K562 (cell line): ENCODE measurements around the gene NME8. TPM values are rescaled to one million over a fixed set of nuclear protein-coding genes. Genes with fewer than 3 reads are reported as not detected.

Experiments used
- CHD7 ChIP-seq: fragments of 200-600 bp; sonication (generic); IDR thresholded peaks from one replicate; pipeline ENCODE4 v1.6.1; 2012; ENCODE audit warnings: mild to moderate bottlenecking, low read depth, low read length, inconsistent platforms
- E2F3 ChIP-seq: fragments of 250-450 bp; sonication (Bioruptor Pico); IDR thresholded peaks from 2 replicates; pipeline ENCODE4 v1.4.0; 2020; ENCODE audit warnings: mild to moderate bottlenecking
- ELK3 ChIP-seq: fragments of 450-650 bp; formaldehyde crosslinking; IDR thresholded peaks from 2 replicates; pipeline ENCODE4 v1.4.0; 2020; ENCODE audit warnings: mild to moderate bottlenecking
- HSF4 ChIP-seq: fragments of 250-450 bp; sonication (Bioruptor Pico); IDR thresholded peaks from 2 replicates; pipeline ENCODE4 v2.1.2; 2022; ENCODE audit warnings: mild to moderate bottlenecking, moderate library complexity, borderline replicate concordance
- MCM2 ChIP-seq: fragments of 450-650 bp; IDR thresholded peaks from 2 replicates; pipeline ENCODE4 v1.6.1; 2017; ENCODE audit warnings: low read depth, mild to moderate bottlenecking
- SNAPC5 ChIP-seq: fragments of 250-450 bp; sonication (Bioruptor Pico); IDR thresholded peaks from 2 replicates; pipeline ENCODE4 v1.8.0; 2021; ENCODE audit warnings: moderate library complexity, mild to moderate bottlenecking, inconsistent platforms
- SNRNP70 ChIP-seq: fragments of 200-400 bp; formaldehyde crosslinking; optimal IDR thresholded peaks from 2 replicates; pipeline ENCODE3; 2017; ENCODE audit warnings: low read depth, low read length
- XRCC3 ChIP-seq: fragments of 450-650 bp; IDR thresholded peaks from 2 replicates; pipeline ENCODE4 v1.6.1; 2017; ENCODE audit warnings: mild to moderate bottlenecking, moderate library complexity
- ZNF77 ChIP-seq: fragments of 250-450 bp; sonication (Bioruptor Pico); IDR thresholded peaks from 2 replicates; pipeline ENCODE4 v1.5.0; 2020
- polyA plus RNA-seq, 8 experiments: library from polyadenylated mRNA; depleted of rRNA in 4 of 8; stranded (reverse) in 5 of 8; unstranded in 3 of 8; fragments of >200 nt; fragmentation: Nextera tagmentation in 2 of 8; fragmentation: Illumina TruSeq in 1 of 8; extraction: Ambion mirVana in 2 of 8; extraction: Trizol in 1 of 8; gene quantifications; 2 replicates each; pipeline versions ENCODE4 v1.2.1 to v1.2.3, GENCODE V29; 2011 to 2014; ENCODE audit warnings: inconsistent platforms in 1 of 8, missing spikeins in 1 of 8
- total RNA-seq, 7 experiments: library from RNA; depleted of rRNA in 6 of 7; stranded (reverse); fragments of >200 nt in 6 of 7; fragmentation: Illumina TruSeq in 2 of 7; extraction: Trizol in 2 of 7; gene quantifications; 2 replicates each; pipeline versions ENCODE4 v1.2.1 to v1.2.3, GENCODE V29; 2011 to 2021; ENCODE audit warnings: low replicate concordance in 1 of 7

NME8 gene
- total and polyA plus RNA-seq, 9 of the 15 experiments (the other 6 are each of a cell fraction or from before 2014, with no cell fraction given), result not detected

DNA sequence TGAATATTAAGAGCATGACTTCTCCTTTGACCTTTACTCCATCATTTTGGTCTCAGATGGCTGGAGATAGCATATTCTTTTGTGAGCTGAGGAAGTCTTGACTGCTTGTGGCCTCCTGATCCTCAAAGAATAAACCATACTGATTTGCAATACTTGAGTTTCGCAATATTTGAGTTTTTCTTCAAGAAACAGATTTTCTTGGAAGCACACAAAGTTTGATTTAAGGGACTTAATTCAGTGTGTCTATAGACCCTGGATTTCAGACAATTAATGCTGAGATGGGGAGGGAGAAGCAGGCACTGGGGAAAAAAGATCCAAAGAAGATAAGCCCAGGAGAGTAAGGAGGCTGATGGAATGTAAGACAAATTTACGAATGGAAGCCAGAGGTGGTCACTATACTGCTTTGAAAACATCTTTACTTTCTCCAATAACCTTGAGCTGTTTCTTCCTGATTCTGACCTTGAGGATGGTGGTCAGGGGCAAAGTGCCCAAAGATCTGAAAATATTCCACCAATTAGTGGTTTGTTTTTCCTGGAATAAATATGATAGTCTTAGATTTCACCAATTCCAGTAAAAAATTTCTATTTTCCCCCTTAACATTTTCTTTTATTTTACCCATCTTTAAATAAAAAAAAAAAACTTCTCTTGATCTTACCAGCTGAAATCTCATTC lies 79.5 kb downstream of the NME8 start (continued):
- TF ChIP-seq CHD7 (no peak), HSF4 (CRISPR knock-in tag) (no peak), ZNF77 (no peak), XRCC3 (no peak), SNAPC5 (CRISPR knock-in tag) (no peak), E2F3 (CRISPR knock-in tag) (no peak), MCM2 (no peak), SNRNP70 (no peak), ELK3 (CRISPR knock-in tag) (no peak)
